ENCODE data around the gene OR2T10. TPM values are rescaled to one million over a fixed set of nuclear protein-coding genes. Genes with fewer than 3 reads are reported as not detected.
"Not testable (repeated sequence)": the region's sequence is repeated elsewhere in the genome, so short reads cannot be mapped to it uniquely, and the experiment has no call there.

Gene OR2T10
- total RNA-seq, 1 experiment from 2014 or later: not detected

GRCh38 chr1:248621770-248622169, 24.3 kb upstream of the OR2T10 start:
- H3K27me3 ChIP-seq (ENCODE audit: control insufficient read depth, insufficient read depth, low read length): no peaks in the 10 kb centered on the region
- H3K4me3 ChIP-seq (ENCODE audit: insufficient read depth, low read depth, low read length): no peak overlapping the region
- H3K36me3 ChIP-seq (replicated peaks; ENCODE audit: control insufficient read depth, insufficient read depth, low read length): no peaks in the 10 kb centered on the region
- DNase-seq: no peak

- no peak for DNase-seq
Measured at GRCh38 chr1:248618878-248619277, 21.4 kb upstream of the OR2T10 start.

GRCh38 chr1:248618119-248618518, 20.6 kb upstream of the OR2T10 start:
- H3K36me3 ChIP-seq (replicated peaks; ENCODE audit: control insufficient read depth, insufficient read depth, low read length): no peaks in the 10 kb centered on the region
- no peak overlapping the region for H3K4me3 ChIP-seq (ENCODE audit: insufficient read depth, low read depth, low read length)
- DNase-seq: no peak
- no peaks in the 10 kb centered on the region for H3K27me3 ChIP-seq (ENCODE audit: control insufficient read depth, insufficient read depth, low read length)

More at GRCh38 chr1:248618878-248619277, 21.4 kb upstream of the OR2T10 start:
- H3K4me3 ChIP-seq (ENCODE audit: insufficient read depth, low read depth, low read length): no peak overlapping the region
- H3K36me3 ChIP-seq (replicated peaks; ENCODE audit: control insufficient read depth, insufficient read depth, low read length): no peaks in the 10 kb centered on the region
- no peaks in the 10 kb centered on the region for H3K27me3 ChIP-seq (ENCODE audit: control insufficient read depth, insufficient read depth, low read length)

GRCh38 chr1:248613742-248614141, 16.2 kb upstream of the OR2T10 start:
- H3K36me3 ChIP-seq (replicated peaks; ENCODE audit: control insufficient read depth, insufficient read depth, low read length): no peaks in the 10 kb centered on the region
- no peak for DNase-seq
- H3K4me3 ChIP-seq (ENCODE audit: insufficient read depth, low read depth, low read length): no peak overlapping the region
- no peaks in the 10 kb centered on the region for H3K27me3 ChIP-seq (ENCODE audit: control insufficient read depth, insufficient read depth, low read length)

GRCh38 chr1:248611883-248612414, 14.4 kb upstream of the OR2T10 start:
- no peak for DNase-seq
- H3K27me3 ChIP-seq (ENCODE audit: control insufficient read depth, insufficient read depth, low read length): no peaks in the 10 kb centered on the region
- no peaks in the 10 kb centered on the region for H3K36me3 ChIP-seq (replicated peaks; ENCODE audit: control insufficient read depth, insufficient read depth, low read length)

GRCh38 chr1:248610301-248610700, 12.8 kb upstream of the OR2T10 start:
- no peak overlapping the region for H3K4me3 ChIP-seq (ENCODE audit: insufficient read depth, low read depth, low read length)
- DNase-seq: no peak
- H3K36me3 ChIP-seq (replicated peaks; ENCODE audit: control insufficient read depth, insufficient read depth, low read length): no peaks in the 10 kb centered on the region
- no peaks in the 10 kb centered on the region for H3K27me3 ChIP-seq (ENCODE audit: control insufficient read depth, insufficient read depth, low read length)

More at GRCh38 chr1:248611883-248612414, 14.4 kb upstream of the OR2T10 start:
- no peak overlapping the region for H3K4me3 ChIP-seq (ENCODE audit: insufficient read depth, low read depth, low read length)

GRCh38 chr1:248599396-248599795, 1.9 kb upstream of the OR2T10 start:
- Histone ChIP-seq H3K27me3 (ENCODE audit: control insufficient read depth, insufficient read depth, low read length) (no peaks in the 10 kb centered on the region), H3K36me3 (replicated peaks; ENCODE audit: control insufficient read depth, insufficient read depth, low read length) (no peaks in the 10 kb centered on the region), H3K4me3 (ENCODE audit: insufficient read depth, low read depth, low read length) (no peak overlapping the region)
- DNase-seq: no peak

GRCh38 chr1:248596615-248597014, 885 bp downstream of the OR2T10 start:
- no peaks in the 10 kb centered on the region for H3K27me3 ChIP-seq (ENCODE audit: control insufficient read depth, insufficient read depth, low read length)
- no peak for DNase-seq
- H3K36me3 ChIP-seq (replicated peaks; ENCODE audit: control insufficient read depth, insufficient read depth, low read length): no peaks in the 10 kb centered on the region
- H3K4me3 ChIP-seq (ENCODE audit: insufficient read depth, low read depth, low read length): no peak overlapping the region

GRCh38 chr1:248593226-248593625, 4.3 kb downstream of the OR2T10 start:
- H3K27me3 ChIP-seq (ENCODE audit: control insufficient read depth, insufficient read depth, low read length): no peaks in the 10 kb centered on the region
- no peaks in the 10 kb centered on the region for H3K36me3 ChIP-seq (replicated peaks; ENCODE audit: control insufficient read depth, insufficient read depth, low read length)
- H3K4me3 ChIP-seq (ENCODE audit: insufficient read depth, low read depth, low read length): no peak overlapping the region
- no peak for DNase-seq

GRCh38 chr1:248592655-248593054, 4.8 kb downstream of the OR2T10 start:
- DNase-seq: no peak
- Histone ChIP-seq H3K36me3 (replicated peaks; ENCODE audit: control insufficient read depth, insufficient read depth, low read length) (no peaks in the 10 kb centered on the region), H3K27me3 (ENCODE audit: control insufficient read depth, insufficient read depth, low read length) (no peaks in the 10 kb centered on the region), H3K4me3 (ENCODE audit: insufficient read depth, low read depth, low read length) (no peak overlapping the region)

- DNase-seq: no peak
- H3K27me3 ChIP-seq (ENCODE audit: control insufficient read depth, insufficient read depth, low read length): no peaks in the 10 kb centered on the region
- H3K36me3 ChIP-seq (replicated peaks; ENCODE audit: control insufficient read depth, insufficient read depth, low read length): no peaks in the 10 kb centered on the region
- no peak overlapping the region for H3K4me3 ChIP-seq (ENCODE audit: insufficient read depth, low read depth, low read length)
Measured at GRCh38 chr1:248590055-248590454, 7.4 kb downstream of the OR2T10 start.

GRCh38 chr1:248589334-248589733, 8.2 kb downstream of the OR2T10 start:
- no peak overlapping the region for H3K4me3 ChIP-seq (ENCODE audit: insufficient read depth, low read depth, low read length)
- no peak for DNase-seq
- no peaks in the 10 kb centered on the region for H3K27me3 ChIP-seq (ENCODE audit: control insufficient read depth, insufficient read depth, low read length)
- no peaks in the 10 kb centered on the region for H3K36me3 ChIP-seq (replicated peaks; ENCODE audit: control insufficient read depth, insufficient read depth, low read length)

GRCh38 chr1:248585266-248585665, 12.2 kb downstream of the OR2T10 start:
- DNase-seq: no peak
- no peaks in the 10 kb centered on the region for H3K27me3 ChIP-seq (ENCODE audit: control insufficient read depth, insufficient read depth, low read length)
- no peaks in the 10 kb centered on the region for H3K36me3 ChIP-seq (replicated peaks; ENCODE audit: control insufficient read depth, insufficient read depth, low read length)
- no peak overlapping the region for H3K4me3 ChIP-seq (ENCODE audit: insufficient read depth, low read depth, low read length)

GRCh38 chr1:248576260-248576980, 21.1 kb downstream of the OR2T10 start:
- no peak overlapping the region for H3K4me3 ChIP-seq (ENCODE audit: insufficient read depth, low read depth, low read length)
- H3K27me3 ChIP-seq (ENCODE audit: control insufficient read depth, insufficient read depth, low read length): no peaks in the 10 kb centered on the region
- no peaks in the 10 kb centered on the region for H3K36me3 ChIP-seq (replicated peaks; ENCODE audit: control insufficient read depth, insufficient read depth, low read length)
- no peak for DNase-seq

GRCh38 chr1:248574657-248575056, 22.8 kb downstream of the OR2T10 start, which contains the start of gene OR2T34:
Gene OR2T34, minus strand, starts transcription at chr1:248574757. Its CDS starts 0 bp downstream, at chr1:248574757.
- not testable (repeated sequence) for H3K27me3 ChIP-seq (ENCODE audit: control insufficient read depth, insufficient read depth, low read length); DNase-seq; H3K4me3 ChIP-seq (ENCODE audit: insufficient read depth, low read depth, low read length); H3K36me3 ChIP-seq (replicated peaks; ENCODE audit: control insufficient read depth, insufficient read depth, low read length)

All from H7 (cell line).